Ascending aorta (tissue), 2 donors: ENCODE measurements around the gene GOLGA6A. TPM values are rescaled to one million over a fixed set of nuclear protein-coding genes. Genes with fewer than 3 reads are reported as not detected.
"Not testable (repeated sequence)": the region's sequence is repeated elsewhere in the genome, so short reads cannot be mapped to it uniquely, and the experiment has no call there.

ENCODE experiments used
- DNase-seq, 2 donors: peaks; one replicate each; pipeline ENCODE4 v3.0.0-alpha.2; 2019; ENCODE audit warnings: low spot score in 2 of 2
- H3K27ac ChIP-seq, 2 donors: fragments of 200-600 bp; sonication (generic); one replicate each; pipeline ENCODE4 v1.5.1; 2016 to 2017; ENCODE audit warnings: mild to moderate bottlenecking in 1 of 2
- H3K27me3 ChIP-seq: fragments of 200-600 bp; sonication (generic); one replicate; pipeline ENCODE4 v1.5.1; 2017
- H3K36me3 ChIP-seq, 2 donors: fragments of 200-600 bp; sonication (generic); one replicate each; pipeline ENCODE4 v1.5.1; 2016
- H3K4me1 ChIP-seq, 2 donors: fragments of 200-600 bp; sonication (generic); one replicate each; pipeline ENCODE4 v1.5.1; 2016 to 2017; ENCODE audit warnings: mild to moderate bottlenecking in 1 of 2
- H3K4me3 ChIP-seq, 2 donors: fragments of 200-600 bp; sonication (generic); one replicate each; pipeline ENCODE4 v1.5.1; 2016 to 2017; ENCODE audit warnings: mild to moderate bottlenecking in 1 of 2
- H3K9me3 ChIP-seq, 2 donors: fragments of 200-600 bp; sonication (generic); one replicate each; pipeline ENCODE4 v1.5.1; 2016
- intact Hi-C: fragments of 100-400 bp; cut with DNase I; formaldehyde crosslinking; loops from one replicate; pipeline ENCODE4 v1.15.1; 2023
- total RNA-seq: library from RNA; depleted of rRNA; stranded (reverse); fragments of >200 nt; gene quantifications from one replicate; pipeline ENCODE4 v1.1.0, GENCODE V29; 2016
- TF ChIP-seq, protein P1 (sequence below), 3 experiments: fragments of 200-600 bp in 2 of 3; fragments of 450-650 bp in 1 of 3; sonication (generic) in 2 of 3; IDR thresholded peaks; one replicate each; pipeline ENCODE4 v1.5.1; 2016 to 2019; ENCODE audit warnings: antibody characterized with exemption in 3 of 3, mild to moderate bottlenecking in 1 of 3, moderate library complexity in 1 of 3

Gene GOLGA6A
- total RNA-seq, 1 donor from 2014 or later = not detected

DNA sequence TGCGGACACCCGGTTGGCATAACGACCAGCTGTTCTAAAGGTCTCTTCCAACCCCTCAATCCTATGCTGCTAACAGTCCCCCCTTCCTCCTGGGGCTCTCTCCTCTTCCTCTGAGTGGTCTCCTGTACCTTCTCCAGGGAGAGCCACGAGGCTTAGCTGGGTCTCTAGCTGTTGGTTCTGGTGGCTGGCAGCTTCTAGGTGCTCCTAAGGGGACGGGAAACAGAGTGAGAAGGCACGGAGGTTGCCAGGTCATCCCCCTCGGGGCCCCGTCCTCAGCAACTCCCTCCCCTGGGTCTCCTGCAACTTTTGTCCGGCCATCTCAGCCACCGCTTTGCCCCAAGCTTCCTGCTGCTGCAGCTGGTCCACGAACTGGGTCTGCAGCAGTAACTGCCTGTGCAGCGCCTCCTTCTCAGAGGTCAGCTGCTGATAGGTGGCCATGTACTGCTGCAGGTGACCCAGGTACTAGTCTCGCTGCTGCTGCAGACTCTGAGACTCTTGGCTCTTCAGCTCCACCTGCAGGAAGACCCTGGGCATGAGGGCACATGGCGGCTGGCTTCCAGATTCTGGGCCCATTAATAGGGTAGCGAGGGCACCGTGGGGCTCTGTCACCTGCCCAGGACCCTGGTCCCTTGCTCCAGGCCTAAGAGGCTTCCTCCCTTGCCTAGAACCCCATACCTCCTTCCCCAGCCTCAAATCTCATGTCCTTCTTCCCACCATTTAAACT is 9.6 kb downstream of the GOLGA6A start:
- H3K27me3 ChIP-seq, H3K27ac ChIP-seq, H3K4me1 ChIP-seq, H3K4me3 ChIP-seq, H3K36me3 ChIP-seq, intact Hi-C loops, H3K9me3 ChIP-seq: not testable (repeated sequence)
- TF ChIP-seq, protein P1, sequence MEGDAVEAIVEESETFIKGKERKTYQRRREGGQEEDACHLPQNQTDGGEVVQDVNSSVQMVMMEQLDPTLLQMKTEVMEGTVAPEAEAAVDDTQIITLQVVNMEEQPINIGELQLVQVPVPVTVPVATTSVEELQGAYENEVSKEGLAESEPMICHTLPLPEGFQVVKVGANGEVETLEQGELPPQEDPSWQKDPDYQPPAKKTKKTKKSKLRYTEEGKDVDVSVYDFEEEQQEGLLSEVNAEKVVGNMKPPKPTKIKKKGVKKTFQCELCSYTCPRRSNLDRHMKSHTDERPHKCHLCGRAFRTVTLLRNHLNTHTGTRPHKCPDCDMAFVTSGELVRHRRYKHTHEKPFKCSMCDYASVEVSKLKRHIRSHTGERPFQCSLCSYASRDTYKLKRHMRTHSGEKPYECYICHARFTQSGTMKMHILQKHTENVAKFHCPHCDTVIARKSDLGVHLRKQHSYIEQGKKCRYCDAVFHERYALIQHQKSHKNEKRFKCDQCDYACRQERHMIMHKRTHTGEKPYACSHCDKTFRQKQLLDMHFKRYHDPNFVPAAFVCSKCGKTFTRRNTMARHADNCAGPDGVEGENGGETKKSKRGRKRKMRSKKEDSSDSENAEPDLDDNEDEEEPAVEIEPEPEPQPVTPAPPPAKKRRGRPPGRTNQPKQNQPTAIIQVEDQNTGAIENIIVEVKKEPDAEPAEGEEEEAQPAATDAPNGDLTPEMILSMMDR (IDR thresholded peaks at IDR 0.05) = peak in 1 of 3 experiments; percentile 12
- DNase-seq = peak in 1 of 2 donors; percentile 57

DNA sequence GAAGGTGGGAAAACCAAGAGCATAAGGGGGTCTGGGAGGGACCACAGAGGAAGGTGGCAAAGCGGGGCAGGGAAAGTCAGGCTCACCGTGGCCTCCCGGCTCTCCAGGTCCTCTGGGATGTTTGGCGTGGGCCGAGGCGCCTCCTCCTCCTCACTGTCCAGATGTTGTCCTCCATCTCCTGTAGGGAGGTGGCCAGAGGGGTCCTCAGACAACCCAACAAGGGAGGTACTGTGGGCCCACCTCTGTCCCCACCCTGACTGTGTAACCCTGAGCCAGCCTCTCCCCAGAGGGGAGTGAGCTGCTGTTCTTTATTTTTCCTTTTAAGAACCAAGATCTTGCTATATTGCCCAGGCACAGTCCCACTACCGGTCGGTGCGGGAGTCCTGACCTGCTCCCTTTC is 10.2 kb downstream of the GOLGA6A start:
- H3K27me3 ChIP-seq, intact Hi-C loops, H3K4me1 ChIP-seq, H3K9me3 ChIP-seq, H3K27ac ChIP-seq, H3K4me3 ChIP-seq, H3K36me3 ChIP-seq: not testable (repeated sequence)
- DNase-seq = peak in 1 of 2 donors; percentile 55

DNA sequence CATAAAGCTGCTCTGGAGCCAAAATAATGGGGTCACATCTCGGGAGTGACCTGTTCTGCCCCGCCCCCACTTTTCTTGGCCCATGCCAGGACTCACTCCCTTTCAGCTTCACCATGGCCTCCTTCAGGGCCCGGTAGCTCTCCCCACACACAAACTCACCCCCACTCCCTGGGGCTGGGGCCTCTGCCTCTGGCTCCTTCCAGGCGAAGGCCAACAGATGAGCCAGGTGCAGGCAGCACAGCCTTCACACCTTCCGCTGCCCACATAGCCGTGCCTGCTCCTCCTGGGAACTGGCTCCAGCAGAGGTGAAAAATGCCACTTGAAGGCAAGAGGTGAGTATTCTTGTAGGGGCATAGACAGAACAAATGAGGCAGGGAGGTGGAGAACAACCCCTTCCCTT is 10.7 kb downstream of the GOLGA6A start:
- H3K27ac ChIP-seq, intact Hi-C loops, H3K27me3 ChIP-seq, H3K4me3 ChIP-seq, H3K36me3 ChIP-seq, H3K4me1 ChIP-seq, H3K9me3 ChIP-seq: not testable (repeated sequence)
- peak in 1 of 2 donors; percentile 58 for DNase-seq

DNA sequence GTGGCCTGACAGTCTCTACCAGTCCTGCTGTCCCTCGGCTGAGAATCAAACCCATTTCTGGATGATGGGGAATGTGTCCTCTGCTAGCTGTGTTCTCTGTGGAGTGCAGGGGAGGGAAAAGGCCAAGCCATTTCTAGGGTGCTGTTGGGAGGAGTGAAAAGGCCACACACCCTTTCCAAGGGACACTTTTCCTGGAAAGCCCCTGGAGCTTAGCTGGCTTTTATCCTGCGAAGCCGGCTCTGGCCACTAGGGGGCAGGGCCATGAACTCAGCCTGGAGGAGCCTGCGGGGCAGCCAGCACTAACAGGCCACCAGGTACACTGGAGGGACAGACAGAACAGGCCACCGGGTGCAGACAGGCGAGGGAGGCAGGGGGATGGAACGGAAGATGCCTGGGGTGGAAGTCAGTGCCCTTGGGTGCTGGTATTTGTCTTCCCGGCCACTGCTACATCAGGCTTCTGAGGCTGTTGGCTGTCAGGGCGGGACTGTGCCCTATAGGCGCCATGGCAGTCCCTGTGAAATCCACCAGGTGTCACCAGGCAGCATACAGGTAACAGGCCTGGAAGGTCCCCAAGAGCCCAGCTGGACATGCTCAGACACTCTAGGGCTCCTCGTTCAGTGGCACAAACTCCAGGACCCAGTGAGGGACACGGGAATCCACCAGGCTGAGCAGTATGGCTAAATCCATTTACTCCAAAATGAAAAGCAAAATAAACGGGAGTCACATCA is 16.5 kb downstream of the GOLGA6A start:
- H3K27ac ChIP-seq, intact Hi-C loops, H3K27me3 ChIP-seq, H3K36me3 ChIP-seq, H3K4me3 ChIP-seq, H3K9me3 ChIP-seq, H3K4me1 ChIP-seq: not testable (repeated sequence)
- peak in 1 of 2 donors; percentile 66 for DNase-seq
- TF ChIP-seq, protein P1 (IDR thresholded peaks at IDR 0.05) = peak; percentile 5 to 62 (median 56)

DNA sequence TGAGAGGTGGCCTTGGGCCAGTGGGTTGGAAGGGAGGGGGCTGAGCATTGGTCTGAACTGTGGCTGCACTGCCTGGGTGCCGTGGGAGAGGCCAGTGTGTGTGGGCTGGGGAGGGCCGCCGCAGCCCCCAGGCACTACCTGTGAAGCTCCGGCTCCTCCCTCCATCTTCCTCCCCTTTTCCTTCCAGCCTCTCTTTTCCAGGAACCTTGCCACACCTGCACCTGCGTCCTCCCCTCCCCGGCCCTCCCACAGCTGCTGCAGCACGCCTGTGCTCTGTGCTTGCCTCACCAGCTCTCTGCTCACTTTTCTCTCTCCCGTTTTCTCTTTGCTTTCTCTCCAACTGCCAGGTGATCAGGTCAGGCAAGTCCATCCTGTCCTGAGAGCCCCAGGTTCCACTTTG is 17.5 kb downstream of the GOLGA6A start:
- H3K27me3 ChIP-seq, H3K4me3 ChIP-seq, intact Hi-C loops, H3K27ac ChIP-seq, H3K9me3 ChIP-seq, H3K4me1 ChIP-seq, H3K36me3 ChIP-seq: not testable (repeated sequence)
- peak in 1 of 2 donors; percentile 54 for DNase-seq

DNA sequence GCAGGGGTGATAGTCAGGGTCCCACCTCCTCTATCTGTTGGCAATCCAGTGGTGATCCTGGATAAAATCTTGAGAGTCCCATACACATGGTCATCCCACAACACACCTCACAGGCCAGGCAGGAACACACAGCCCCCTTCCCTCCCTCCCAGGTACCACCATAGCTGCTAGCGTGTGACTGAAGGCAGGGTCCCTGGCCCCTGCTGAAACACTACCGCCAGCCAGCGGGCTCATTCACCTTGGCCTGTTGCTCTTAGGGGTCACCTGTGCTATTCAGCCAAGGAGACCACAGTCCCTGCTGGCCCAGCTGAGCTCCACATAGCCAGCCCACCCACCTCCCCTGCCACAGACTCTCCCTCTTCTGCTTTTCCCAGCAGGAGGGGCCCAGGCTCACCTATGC is 18.2 kb downstream of the GOLGA6A start:
- H3K27ac ChIP-seq, H3K27me3 ChIP-seq, H3K4me3 ChIP-seq, H3K9me3 ChIP-seq, intact Hi-C loops, H3K36me3 ChIP-seq, H3K4me1 ChIP-seq: not testable (repeated sequence)
- peak in 1 of 2 donors; percentile 56 for DNase-seq

DNA sequence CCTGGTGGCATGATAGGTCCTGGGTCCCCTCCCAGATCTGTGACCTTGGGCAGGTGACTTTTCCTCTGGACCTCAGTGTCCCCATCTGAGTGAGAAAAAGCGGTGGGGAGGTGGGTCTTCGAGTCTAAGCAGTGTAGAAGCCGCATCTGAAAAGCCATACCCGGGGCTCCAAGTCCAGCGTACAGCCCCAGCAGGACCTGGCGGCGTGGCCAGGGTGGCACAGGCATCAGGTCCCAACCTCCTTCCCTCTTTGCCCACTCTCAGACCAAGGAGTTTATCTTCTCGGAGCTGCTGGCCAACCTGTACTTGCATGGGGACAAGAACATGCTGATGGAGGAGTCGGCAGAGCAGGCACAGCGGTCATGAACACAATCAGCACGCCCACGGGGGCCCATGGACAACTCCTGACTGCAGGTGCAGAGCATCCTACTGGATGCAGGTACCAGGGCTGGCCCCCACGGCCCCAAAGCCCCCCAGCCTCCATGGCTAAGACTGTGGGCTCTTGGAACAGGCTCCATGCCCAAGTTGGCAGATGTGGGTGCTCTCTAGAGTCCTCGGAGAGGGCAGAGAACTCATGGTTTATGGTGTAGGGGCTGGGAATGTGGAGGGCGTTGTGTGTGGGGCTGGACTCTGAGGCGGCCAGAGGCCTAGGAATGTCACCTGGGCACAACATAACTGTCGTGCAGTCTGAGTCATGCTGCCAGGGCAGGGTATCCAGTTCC is 18.8 kb downstream of the GOLGA6A start:
- intact Hi-C loops, H3K27me3 ChIP-seq, H3K36me3 ChIP-seq, H3K4me3 ChIP-seq, H3K4me1 ChIP-seq, H3K27ac ChIP-seq, H3K9me3 ChIP-seq: not testable (repeated sequence)
- peak in 1 of 2 donors; percentile 34 for DNase-seq

DNA sequence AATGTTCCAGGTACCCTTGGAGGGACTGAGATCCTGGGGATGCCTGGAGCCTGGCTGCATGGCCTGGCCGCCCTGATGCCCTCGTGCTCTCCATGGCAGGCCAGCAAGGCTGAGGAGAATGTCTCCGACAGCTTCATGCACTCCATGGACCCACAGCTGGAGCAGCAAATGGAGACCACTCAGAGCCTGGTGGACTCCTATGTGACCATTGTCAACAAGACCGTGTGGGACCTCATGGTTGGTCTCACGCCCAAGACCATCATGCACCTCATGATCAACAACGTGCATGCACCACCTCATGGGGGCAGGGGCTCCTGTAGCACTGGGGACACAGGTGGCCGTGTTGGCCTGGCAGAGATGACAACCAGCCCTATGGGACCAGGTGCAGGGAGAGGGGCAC is 19.7 kb downstream of the GOLGA6A start:
- no peak overlapping the region for H3K4me3 ChIP-seq
- intact Hi-C loops = no loop called here
- H3K4me1 ChIP-seq = no peaks in the 10 kb centered on the region
- H3K9me3 ChIP-seq = no peaks in the 10 kb centered on the region
- H3K27ac ChIP-seq = no peak overlapping the region
- H3K27me3 ChIP-seq = no peaks in the 10 kb centered on the region
- DNase-seq = peak in 1 of 2 donors; percentile 58
- TF ChIP-seq, protein P1 (IDR thresholded peaks at IDR 0.05) = no peak
- no peaks in the 10 kb centered on the region for H3K36me3 ChIP-seq
